GM18498 (cell line): Measurements from ENCODE around the gene ACTA2.
"Not testable (repeated sequence)": the region's sequence is repeated elsewhere in the genome, so short reads cannot be mapped to it uniquely, and the experiment has no call there.

Experiments
- ATAC-seq: cut with Tn5 transposase; IDR thresholded peaks from one replicate; pipeline ENCODE4 v1.9.1; 2021; ENCODE audit warnings: mild to moderate bottlenecking, moderate library complexity; ENCODE audit not compliant: unreplicated experiment

The ACTA2 gene

DNA sequence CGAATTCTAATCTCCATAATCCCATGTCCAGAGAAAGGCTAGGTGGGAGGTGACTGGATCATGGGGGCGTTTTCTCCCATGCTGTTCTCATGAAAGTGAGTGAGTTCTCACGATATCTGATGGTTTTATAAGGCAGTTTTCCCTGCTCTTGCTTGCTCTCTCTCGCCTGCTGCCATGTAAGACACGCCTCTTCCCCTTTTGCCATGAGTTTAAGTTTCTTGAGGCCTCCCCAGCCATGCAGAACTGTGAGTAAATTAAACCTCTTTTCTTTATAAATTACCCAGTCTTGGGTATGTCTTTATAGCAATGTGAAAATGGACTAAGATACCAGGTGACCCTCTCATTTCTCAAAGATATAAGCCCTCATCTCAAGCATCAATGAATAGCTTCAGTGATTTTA, 1.1 kb upstream of the ACTA2 start:
- ATAC-seq = no peak

DNA sequence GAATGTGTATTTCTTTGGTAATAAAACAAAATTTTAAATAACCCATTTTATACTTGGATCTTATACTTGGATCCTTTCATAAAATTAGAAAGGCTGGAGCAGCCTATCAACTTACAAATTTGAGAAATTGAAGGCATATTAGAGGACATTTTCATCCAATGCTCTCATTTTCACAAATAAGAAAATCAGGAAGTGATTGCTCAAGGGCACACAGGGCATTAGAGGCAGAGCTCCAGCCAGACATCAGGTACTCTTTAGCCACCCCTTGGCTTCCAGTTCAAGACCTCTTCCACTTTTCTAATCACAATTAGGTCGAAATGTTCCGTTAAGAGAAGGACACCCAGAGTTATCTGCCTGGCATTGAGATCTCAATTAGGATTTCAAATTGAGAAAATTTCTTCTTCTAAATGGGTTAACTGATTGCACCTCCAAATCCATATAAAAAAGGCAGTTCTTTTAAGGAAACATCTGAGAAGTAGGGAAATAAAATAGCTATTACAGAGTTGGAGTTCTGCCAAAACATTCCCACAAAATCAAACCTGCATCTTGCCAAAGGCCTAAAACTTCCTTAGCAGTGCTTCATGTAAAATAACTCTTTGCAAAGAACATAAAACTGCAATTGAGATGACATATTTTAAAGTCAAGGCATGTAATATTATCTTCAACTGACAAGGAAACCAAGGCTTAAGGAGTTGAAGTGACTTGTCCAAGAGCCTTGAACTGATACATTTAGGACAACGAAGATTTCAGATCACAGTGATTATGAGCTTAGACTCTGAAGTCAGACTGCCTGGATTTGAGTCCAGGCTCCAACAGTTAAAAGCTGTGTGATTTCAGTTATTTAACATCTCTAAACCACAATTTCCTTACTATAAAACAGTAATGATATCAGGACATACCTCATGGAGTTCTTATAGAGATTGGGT, 2.4 kb downstream of the ACTA2 start:
- no peak for ATAC-seq

DNA sequence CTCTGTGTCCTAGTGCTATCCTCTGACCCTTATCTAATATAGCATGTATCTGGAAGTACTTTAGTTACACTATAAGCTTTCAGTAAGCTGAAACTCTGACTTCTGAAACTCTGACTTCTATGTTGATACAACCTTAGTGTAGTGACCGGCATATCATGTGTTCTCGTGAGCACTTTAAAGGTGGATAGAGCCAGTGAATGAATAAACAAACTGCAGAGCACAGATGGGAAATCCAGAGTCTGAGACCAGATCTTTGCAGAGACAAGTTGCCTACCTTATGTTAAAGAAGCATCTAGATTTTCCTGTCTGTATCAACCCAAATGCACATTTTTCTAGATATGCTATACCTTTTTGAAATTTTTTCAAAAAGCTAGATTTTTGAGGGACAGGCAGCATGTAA, 3.5 kb downstream of the ACTA2 start:
- ATAC-seq = no peak

DNA sequence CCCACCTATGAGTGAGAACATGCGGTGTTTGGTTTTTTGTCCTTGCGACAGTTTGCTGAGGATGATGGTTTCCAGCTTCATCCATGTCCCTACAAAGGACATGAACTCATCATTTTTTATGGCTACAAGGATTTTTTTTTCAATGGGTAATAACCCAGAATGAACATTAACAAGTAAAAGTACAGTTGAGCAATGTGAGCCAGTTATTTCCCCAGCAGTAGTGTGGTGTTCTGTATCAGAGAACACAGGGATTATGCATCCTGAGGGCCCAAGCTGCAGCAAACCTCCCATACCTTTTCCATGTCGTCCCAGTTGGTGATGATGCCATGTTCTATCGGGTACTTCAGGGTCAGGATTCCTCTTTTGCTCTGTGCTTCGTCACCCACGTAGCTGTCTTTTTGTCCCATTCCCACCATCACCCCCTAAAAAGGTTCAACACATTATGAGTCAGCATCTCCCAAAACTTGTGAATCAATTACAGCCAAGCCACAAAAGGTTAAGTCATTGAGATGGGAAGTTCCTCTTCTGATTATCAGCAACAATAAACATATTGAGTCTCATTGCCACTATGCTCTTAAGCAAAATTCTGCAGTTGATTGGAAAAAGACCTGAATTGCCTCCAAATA, 5.5 kb downstream of the ACTA2 start:
- no peak for ATAC-seq

DNA sequence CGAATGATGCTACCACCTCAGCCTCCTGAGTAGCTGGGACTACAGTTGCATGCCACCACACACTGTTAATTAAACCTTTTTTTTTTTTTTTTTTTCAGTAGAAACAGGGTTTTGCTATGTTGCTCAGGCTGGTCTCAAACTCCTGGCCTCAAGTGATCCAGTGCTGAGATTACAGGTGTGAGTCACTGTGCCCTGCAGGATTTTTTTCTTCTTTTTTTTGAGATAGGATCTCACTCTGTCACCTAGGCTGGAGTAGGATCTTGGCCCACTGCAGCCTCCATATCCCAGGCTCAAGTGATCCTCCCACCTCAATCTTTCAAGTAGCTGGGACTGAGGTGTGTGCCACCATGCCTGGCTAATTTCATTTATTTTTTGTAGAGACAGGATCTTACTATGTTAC, 6.4 kb downstream of the ACTA2 start:
- ATAC-seq = no peak

DNA sequence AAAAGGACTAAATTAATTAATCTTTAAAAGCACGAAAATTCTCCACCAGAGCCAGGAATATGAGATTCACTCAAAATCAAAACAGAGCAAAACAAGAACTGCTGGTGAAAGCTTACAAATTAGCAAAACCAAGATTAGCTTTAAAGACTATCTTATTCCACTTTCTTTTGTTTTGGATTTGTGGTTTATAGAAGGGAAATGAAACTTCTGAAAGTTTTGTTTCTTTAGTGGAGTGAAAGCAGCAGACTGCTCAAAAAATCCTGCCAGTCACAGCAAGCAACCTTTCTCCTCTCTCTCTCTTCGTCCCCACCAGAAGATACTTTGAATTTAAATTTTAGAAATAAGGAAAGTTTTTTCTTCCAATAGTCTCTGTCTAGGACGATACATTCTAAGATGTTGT, 7.8 kb downstream of the ACTA2 start:
- ATAC-seq = peak; percentile 59

DNA sequence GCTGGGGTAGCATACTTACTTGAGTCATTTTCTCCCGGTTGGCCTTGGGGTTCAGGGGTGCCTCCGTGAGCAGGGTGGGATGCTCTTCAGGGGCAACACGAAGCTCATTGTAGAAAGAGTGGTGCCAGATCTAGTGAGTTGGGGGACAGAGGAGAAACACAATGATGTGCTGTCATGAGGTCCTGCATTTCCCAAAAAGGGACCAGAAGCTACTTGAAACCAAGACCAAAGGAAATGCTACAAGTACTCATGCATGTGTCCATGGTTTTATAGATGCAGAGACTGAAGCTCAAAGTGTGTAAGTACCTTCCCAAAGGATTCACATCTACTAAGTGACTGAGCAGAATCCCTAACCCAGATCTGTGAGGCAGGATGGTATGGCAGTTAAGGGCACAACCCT, 8.8 kb downstream of the ACTA2 start:
- ATAC-seq = no peak

DNA sequence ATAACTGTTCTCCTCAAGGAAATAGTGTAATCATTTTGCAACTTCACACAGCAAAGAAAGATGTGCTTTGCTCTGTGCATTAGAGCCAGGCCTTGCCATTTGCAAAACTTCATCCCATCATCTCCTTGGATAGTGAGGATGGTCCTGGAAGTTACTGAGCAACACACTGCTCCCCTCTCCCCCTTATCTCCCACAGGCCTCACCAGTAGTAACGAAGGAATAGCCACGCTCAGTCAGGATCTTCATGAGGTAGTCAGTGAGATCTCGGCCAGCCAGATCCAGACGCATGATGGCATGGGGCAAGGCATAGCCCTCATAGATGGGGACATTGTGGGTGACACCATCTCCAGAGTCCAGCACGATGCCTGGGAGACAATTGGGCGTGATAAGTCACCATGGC, 11.5 kb downstream of the ACTA2 start:
- no peak for ATAC-seq

DNA sequence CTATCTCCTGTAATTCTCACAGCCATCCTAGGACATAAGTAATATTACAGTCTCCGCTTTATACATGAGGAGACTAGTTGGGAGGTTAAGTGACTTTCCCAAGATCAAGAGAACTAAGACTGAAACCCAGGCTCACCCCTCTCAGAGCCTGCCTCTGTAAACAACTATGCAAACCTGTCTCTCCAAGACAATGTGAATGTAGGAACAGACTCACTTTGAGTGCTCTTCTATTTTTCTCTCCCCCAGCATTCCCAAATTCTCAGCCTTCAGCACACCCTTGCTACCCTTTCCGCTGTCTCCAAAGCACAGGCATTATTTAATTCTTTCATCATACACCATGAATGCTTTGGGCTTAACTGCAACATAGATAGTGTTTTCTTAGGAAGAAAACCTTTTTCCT, 13.6 kb downstream of the ACTA2 start:
- ATAC-seq = no peak

DNA sequence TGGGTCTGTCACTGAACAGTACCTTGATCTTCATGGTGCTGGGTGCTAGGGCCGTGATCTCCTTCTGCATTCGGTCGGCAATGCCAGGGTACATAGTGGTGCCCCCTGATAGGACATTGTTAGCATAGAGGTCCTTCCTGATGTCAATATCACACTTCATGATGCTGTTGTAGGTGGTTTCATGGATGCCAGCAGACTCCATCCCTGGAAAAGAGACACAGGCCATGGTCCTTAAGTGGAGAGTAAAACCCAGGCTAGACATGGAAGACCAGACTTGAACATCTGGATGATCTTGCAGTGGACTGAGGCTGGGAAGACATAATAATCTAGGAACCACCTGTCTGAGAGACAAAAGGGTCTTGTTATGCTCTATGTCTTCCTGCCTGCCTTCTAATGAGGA, 14.5 kb downstream of the ACTA2 start:
- ATAC-seq = no peak

DNA sequence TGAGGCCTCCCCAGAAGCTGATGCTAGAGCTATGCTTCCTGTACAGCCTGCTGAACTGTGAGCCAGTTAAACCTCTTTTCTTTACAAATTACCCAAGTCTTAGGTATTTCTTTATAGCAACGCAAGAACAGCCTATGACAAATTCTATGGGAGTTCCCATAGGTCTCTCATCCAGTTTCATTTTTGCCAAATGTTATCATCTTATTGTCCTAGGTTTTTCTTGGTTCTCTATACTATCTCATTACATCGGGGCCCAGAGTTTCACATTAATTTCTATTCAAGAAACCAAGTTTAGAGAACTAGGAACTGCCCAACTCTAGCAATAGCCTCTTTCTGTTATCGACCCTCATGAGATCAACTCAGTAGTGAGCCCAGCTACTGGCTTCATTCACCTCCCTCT, 15.9 kb downstream of the ACTA2 start:
- no peak for ATAC-seq

DNA sequence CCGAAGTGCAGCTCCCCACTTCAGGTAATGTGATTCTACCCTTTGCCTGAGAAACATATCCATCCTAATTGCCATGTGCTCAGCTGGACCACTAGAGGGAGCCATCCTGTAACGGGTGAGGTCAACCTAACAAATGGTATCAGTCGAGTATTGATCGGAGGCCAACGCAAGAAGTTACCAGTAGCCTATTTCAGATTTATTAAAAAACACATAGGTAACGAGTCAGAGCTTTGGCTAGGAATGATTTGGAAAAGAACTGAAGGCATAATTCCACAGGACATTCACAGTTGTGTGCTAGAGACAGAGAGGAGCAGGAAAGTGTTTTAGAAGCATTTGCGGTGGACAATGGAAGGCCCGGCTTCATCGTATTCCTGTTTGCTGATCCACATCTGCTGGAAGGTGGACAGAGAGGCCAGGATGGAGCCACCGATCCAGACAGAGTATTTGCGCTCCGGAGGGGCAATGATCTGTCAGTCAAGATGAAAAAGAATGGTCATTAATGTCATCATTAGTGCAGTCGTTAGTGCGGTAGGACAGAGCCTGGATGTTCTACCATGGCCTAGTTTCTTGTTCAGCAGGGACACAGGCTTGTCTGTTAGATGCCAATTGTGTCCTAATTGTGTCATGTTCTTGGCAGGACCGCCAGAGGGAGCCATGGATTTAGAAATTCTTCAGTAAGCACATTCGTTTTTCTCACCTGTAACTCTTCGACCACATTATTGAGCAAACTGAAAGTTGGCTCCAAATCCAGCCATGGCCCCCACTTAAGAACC, 17.5 kb downstream of the ACTA2 start:
- peak; percentile 42 for ATAC-seq

DNA sequence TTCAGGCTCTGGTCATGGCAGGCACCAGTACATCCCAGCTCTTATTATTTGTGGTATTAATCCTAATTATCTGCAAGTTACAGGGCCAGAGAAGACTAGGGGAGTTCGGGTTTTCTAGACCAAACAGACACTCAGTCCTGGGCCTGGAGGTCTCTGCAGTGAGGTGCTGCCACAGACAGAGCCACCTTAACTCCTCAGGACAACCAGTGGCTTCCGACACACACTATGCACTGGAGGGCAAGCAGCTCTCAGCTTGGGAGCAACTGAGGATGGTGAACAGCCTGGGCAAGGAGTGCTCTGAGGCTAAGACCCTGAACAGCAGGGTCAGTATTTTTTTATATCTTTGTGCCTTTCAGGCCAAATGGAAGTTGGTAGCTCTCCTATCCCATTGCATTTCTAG, 19.0 kb downstream of the ACTA2 start:
- no peak for ATAC-seq

DNA sequence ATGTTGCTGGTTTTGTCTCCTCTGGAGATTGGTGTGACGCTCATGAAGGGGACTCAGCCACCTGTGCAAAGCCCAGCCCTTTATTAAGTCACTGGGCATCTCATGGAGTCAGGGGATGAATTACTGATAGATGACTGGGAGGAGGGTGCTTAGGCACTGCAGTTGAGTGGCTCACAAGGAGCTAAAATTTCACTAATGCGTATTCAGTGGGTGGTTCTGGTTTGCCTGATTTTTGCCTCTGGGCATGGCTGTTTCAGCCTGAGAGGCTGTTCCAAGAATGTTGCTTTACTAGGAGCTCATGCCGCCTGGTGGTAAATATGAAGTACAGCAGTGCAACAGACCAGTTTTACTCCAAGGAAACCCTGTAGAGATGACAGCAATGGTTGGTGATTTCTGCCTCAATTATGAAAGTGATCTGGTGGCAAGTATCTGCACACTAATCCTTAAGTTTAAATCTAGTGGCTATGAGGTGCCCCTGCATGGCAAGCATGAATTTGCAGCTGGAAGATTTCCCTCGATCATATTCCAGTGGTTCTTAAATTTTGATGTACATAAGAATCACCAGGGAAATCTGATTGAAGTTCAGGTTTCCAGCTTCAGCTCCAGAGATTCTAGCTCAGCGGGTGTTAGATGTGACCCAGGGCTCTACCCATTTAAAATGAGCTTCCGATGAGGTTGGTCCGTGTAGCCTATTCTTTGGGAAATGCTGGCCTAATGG, 19.9 kb downstream of the ACTA2 start:
- ATAC-seq = peak; percentile 67

DNA sequence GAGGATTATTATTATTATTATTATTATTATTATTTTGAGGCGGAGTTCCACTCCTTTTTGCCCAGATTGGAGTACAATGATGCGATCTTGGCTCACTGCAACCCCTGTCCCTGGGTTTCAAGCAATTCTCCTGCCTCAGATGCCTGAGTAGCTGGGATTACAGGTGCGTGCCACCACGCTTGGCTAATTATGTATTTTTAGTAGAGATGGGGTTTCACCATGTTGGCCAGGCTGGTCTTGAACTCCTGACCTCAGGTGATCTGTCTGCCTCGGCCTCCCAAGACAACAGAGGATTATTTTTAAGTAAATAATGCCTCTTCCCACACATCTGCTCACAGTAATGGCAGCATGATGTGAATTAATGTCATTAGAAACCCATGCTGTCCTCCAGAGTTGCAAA, 20.5 kb downstream of the ACTA2 start:
- ATAC-seq = not testable (repeated sequence)

DNA sequence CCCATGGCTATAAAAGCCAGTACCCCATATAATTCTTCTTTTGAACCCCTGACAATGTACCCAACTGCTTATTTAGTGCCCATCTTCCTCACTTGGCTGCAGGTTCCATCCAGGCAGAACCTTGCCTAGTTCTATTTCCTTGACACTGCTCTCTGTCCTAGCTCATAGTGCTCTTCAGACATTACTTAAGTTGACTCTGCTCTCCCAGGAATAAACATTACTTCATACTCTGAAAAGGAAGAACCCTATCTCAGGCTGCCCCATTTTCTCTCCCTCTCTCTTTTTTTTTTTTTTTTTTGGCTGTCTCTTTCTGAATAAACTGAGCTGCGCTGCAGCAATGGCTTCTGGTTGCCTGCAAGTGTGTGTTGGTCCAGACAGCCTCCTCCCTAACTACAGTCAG, 21.0 kb downstream of the ACTA2 start:
- ATAC-seq = no peak

DNA sequence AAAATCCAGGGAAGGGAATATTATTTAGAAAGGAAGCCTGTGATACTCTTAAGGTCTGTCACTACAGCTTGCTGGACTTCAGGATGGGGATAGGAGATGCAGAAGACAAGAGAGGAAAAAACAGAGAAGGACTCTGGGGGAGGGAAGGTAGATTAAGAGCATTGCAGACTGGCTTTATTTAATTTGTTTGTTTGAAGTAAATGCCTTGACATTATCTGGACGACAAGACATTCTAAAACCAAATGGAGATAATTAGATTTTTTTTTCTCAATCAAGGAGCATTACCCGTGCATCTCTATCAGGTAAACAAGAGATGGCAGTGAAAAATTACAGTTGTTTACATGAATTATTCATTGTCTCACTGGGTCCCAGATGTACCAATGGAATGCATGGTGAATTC, 24.3 kb downstream of the ACTA2 start:
- ATAC-seq = no peak

DNA sequence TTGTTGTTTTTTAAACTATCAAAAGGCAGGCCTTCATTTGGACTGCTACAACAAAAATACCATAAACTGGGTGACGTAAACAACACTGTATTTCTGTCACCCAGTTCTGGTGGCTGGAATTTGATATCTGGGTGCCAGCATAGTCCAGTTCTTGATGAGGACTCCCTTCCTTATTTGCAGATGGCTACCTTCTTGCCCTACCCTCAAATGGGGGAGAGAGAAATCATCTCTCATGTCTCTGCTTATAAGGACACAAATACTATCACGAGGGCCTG, 25.2 kb downstream of the ACTA2 start:
- ATAC-seq = no peak

DNA sequence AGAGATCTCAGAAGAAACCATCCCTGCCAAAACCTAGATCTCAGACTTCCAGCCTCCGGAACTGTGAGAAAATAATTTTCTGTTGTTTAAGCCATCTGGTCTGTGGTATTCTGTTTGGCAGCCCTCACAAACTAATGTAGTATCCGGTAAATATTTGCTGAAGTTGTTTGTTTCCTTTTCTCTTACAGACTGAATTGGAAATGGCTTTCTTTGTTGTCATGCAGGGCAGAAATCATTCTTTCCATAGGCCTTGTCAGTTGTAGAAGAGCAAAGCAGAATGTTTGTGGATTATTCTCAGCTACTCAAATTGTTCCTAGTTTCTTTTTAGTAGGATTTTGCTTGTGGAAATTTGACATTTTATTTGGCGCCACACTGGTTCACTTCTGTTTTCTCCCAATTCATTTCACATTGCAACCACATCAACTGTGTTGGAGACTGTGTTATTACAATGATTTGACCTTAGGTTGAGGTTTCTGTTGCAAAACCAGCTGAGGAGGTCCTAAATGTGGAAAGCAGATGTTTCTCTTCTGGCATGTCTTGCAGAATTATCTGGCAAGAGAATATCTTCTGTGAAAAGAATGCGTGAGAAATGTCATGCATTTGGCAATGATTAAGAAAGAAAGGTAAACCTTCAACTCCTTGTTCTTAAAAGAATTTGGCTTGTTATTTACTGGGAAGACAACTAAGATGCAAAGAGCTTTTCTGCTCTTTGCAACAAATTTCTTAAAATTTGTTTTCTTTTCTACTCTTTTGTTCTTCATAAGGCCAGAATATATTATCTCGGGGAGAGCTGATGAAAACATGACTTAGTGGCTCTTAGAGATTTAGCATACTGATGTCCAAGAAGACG, 25.8 kb downstream of the ACTA2 start:
- no peak for ATAC-seq

DNA sequence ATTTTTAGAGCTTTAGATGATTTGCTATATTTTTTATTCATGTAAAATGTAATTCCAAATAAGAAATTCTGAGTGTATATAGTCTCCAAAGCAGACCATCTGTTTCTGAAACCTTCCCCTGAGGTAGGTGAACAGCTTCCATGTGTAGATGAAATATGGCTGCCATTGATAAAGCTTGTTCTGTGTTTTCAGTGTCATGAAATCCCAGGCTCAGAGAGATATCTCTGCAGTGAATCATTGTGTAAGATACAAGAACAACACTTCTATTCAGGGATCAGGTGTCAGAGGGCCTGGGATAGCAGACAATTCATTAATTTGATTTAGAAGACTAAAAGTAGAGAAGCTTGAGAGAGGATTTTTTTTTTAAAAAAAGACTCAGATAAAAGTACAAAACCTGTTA, 29.1 kb downstream of the ACTA2 start:
- no peak for ATAC-seq
